Testis (tissue), 2 donors: ENCODE measurements around the gene OR52I1.

Experiments used
- CTCF ChIP-seq, 3 experiments: fragments of 450-650 bp in 2 of 3; fragments of 200-600 bp in 1 of 3; sonication (generic) in 1 of 3; IDR thresholded peaks; one replicate each; pipeline ENCODE4 v1.5.1; 2016 to 2019; ENCODE audit warnings: antibody characterized with exemption in 3 of 3, mild to moderate bottlenecking in 2 of 3, moderate library complexity in 1 of 3
- POLR2A ChIP-seq: fragments of 450-650 bp; IDR thresholded peaks from one replicate; pipeline ENCODE4 v1.6.1; 2017; ENCODE audit warnings: antibody characterized with exemption, mild to moderate bottlenecking, moderate library complexity

GRCh38 chr11:4611986-4612385, 18.1 kb downstream of the OR52I1 start:
- TF ChIP-seq CTCF (IDR thresholded peaks at IDR 0.05) (no peak), POLR2A (no peak)
